CD14-positive monocyte (primary cell): ENCODE measurements around the gene AFG3L2. TPM values are rescaled to one million over a fixed set of nuclear protein-coding genes. Genes with fewer than 3 reads are reported as not detected.
A peak's percentile ranks its signal among the peaks of the same experiment; 100 is the strongest.

Experiments
- DNase-seq, 3 donors: peaks; one replicate each; pipeline ENCODE4 v3.0.0-alpha.2; 2011 to 2022
- H2AFZ ChIP-seq: 2 replicates; pipeline ENCODE4 v1.6.0; 2012; ENCODE audit warnings: mild to moderate bottlenecking, low read depth, low read length, inconsistent platforms; ENCODE audit not compliant: insufficient read depth, poor library complexity, severe bottlenecking
- H3K27ac ChIP-seq, 2 donors: 1 replicate in 1 of 2; 2 replicates in 1 of 2; pipeline ENCODE4 v1.5.1; 2012 to 2013; ENCODE audit warnings: low read length in 2 of 2, control low read depth in 1 of 2, inconsistent platforms in 1 of 2, low read depth in 1 of 2, mild to moderate bottlenecking in 1 of 2
- H3K27me3 ChIP-seq, 2 donors: one replicate each; pipeline versions ENCODE4 v1.6.0 to v1.6.1; 2011 to 2013; ENCODE audit warnings: low read length in 2 of 2; ENCODE audit not compliant: control insufficient read depth in 2 of 2, insufficient read depth in 2 of 2
- H3K36me3 ChIP-seq, 2 donors: replicated peaks in 1 of 2; 1 replicate in 1 of 2; 2 replicates in 1 of 2; pipeline versions ENCODE4 v1.5.1 to v1.6.1; 2012 to 2013; ENCODE audit warnings: low read length in 2 of 2, control low read depth in 1 of 2, inconsistent platforms in 1 of 2, mild to moderate bottlenecking in 1 of 2; ENCODE audit not compliant: insufficient read depth in 2 of 2, control insufficient read depth in 1 of 2
- H3K4me1 ChIP-seq, 2 donors: 1 replicate in 1 of 2; 2 replicates in 1 of 2; pipeline versions ENCODE4 v1.5.1 to v1.6.1; 2012 to 2013; ENCODE audit warnings: low read length in 2 of 2, control low read depth in 1 of 2, inconsistent platforms in 1 of 2, mild to moderate bottlenecking in 1 of 2, moderate library complexity in 1 of 2; ENCODE audit not compliant: insufficient read depth in 2 of 2, control insufficient read depth in 1 of 2
- H3K4me2 ChIP-seq: replicated peaks from 2 replicates; pipeline ENCODE3; 2012; ENCODE audit warnings: low read length, moderate library complexity, mild to moderate bottlenecking; ENCODE audit not compliant: poor library complexity, severe bottlenecking; ENCODE audit errors: extremely low read depth
- H3K4me3 ChIP-seq, 3 experiments: fragments of 200-600 bp in 1 of 3; sonication (generic) in 1 of 3; replicated peaks in 1 of 3; 1 replicate in 2 of 3; 2 replicates in 1 of 3; pipeline ENCODE4 v1.5.1; 2011 to 2013; ENCODE audit warnings: low read length in 3 of 3, mild to moderate bottlenecking in 3 of 3, control low read depth in 2 of 3, low read depth in 2 of 3, inconsistent platforms in 1 of 3, moderate library complexity in 1 of 3
- H3K79me2 ChIP-seq: 2 replicates; pipeline ENCODE4 v1.6.0; 2012; ENCODE audit warnings: mild to moderate bottlenecking, control low read depth, inconsistent platforms, low read length, moderate library complexity; ENCODE audit not compliant: insufficient read depth
- H3K9ac ChIP-seq: 2 replicates; pipeline ENCODE4 v1.6.0; 2017; ENCODE audit warnings: low read length, mild to moderate bottlenecking; ENCODE audit not compliant: insufficient read depth, poor library complexity, severe bottlenecking
- H3K9me3 ChIP-seq, 2 donors: replicated peaks in 1 of 2; 1 replicate in 1 of 2; 2 replicates in 1 of 2; pipeline versions ENCODE4 v1.5.1 to v1.6.1; 2012 to 2013; ENCODE audit warnings: low read length in 2 of 2, control low read depth in 1 of 2; ENCODE audit not compliant: control insufficient read depth in 1 of 2, insufficient read depth in 1 of 2
- H4K20me1 ChIP-seq: 2 replicates; pipeline ENCODE4 v1.6.0; 2012; ENCODE audit warnings: mild to moderate bottlenecking, low read length, control low read depth, moderate library complexity; ENCODE audit not compliant: insufficient read depth
- H3K27ac Mint-ChIP-seq, 7 donors: one replicate each; pipeline ENCODE4 v1.8.0; 2020; ENCODE audit warnings: mild to moderate bottlenecking in 7 of 7, mixed read lengths in 7 of 7, moderate library complexity in 6 of 7, inconsistent platforms in 2 of 7
- H3K27me3 Mint-ChIP-seq, 3 donors: one replicate each; pipeline ENCODE4 v1.8.0; 2021 to 2022; ENCODE audit warnings: low read depth in 3 of 3, mild to moderate bottlenecking in 3 of 3, mixed read lengths in 3 of 3, moderate library complexity in 3 of 3, inconsistent platforms in 1 of 3
- H3K36me3 Mint-ChIP-seq, 2 donors: one replicate each; pipeline ENCODE4 v1.8.0; 2020; ENCODE audit warnings: mixed read lengths in 2 of 2, inconsistent platforms in 1 of 2, mild to moderate bottlenecking in 1 of 2
- H3K4me1 Mint-ChIP-seq: one replicate; pipeline ENCODE4 v1.8.0; 2020; ENCODE audit warnings: mild to moderate bottlenecking, mixed read lengths
- H3K4me3 Mint-ChIP-seq, 2 donors: one replicate each; pipeline ENCODE4 v1.8.0; 2020; ENCODE audit warnings: mild to moderate bottlenecking in 2 of 2, mixed read lengths in 2 of 2, moderate library complexity in 1 of 2
- H3K9me3 Mint-ChIP-seq, 7 donors: one replicate each; pipeline ENCODE4 v1.8.0; 2020 to 2022; ENCODE audit warnings: mixed read lengths in 7 of 7, mild to moderate bottlenecking in 6 of 7, moderate library complexity in 6 of 7, inconsistent platforms in 2 of 7
- whole genome bisulfite sequencing: methylation state at CpG from one replicate; pipeline ENCODE4 v1.1.5; 2013; ENCODE audit warnings: missing lambda C conversion rate; ENCODE audit not compliant: insufficient coverage; 5-methylcytosine and 5-hydroxymethylcytosine counted together
- intact Hi-C, 2 donors: fragments of 100-400 bp; cut with micrococcal nuclease; formaldehyde crosslinking; loops; one replicate each; pipeline versions ENCODE4 v1.15.0 to v1.15.1; 2023
- polyA plus RNA-seq, 3 donors: library from polyadenylated mRNA; depleted of rRNA in 1 of 3; unstranded in 2 of 3; stranded (reverse) in 1 of 3; fragments of 300-500 nt in 2 of 3; fragments of >200 nt in 1 of 3; fragmentation: Illumina TruSeq in 2 of 3; gene quantifications; 1 replicate in 2 of 3; 2 replicates in 1 of 3; pipeline ENCODE4 v1.2.3, GENCODE V29; 2012 to 2021
- TF ChIP-seq, protein P1 (sequence below): fragments of 200-600 bp; IDR thresholded peaks from one replicate; pipeline ENCODE4 v1.8.0; 2022; ENCODE audit warnings: antibody characterized with exemption, mild to moderate bottlenecking

The AFG3L2 gene
- polyA plus RNA-seq, 3 donors, result 13.9 to 15.5 (median 13.9) TPM

DNA sequence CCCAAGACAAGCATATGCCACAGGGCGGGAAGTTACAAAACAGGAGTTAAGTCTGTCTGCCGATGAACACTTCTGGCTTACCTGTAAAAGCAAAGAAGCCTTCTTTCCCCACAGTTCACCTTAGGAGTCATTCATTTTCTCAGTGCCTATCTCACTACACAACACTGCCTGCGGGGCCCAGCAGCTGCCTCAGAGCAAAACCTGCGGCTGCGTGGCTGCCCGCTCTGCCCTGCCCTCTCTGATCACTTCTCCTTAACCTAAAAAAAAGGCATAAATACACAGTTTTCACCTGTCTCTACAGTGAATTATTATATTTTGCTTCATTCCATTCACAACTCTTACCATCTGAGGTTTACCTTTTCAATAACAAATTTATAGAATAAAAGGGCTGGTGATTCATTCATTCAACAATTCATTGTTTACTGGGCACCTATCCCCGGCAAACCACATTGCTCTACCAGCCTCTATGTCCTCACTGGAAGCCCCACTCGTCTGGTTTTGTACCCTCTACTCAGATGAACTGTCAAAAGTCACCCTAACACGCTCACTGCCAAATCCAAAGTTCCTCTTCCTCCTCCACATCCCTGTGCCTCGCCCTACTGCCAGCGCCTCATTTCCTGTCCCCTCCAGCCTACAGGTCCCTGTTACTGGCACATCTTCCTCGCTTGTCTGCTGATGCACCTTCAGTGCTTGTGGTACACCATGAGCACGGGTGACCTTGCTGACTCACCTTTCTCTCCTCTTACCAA lies 31.4 kb downstream of the AFG3L2 start:
- TF ChIP-seq, protein P1, sequence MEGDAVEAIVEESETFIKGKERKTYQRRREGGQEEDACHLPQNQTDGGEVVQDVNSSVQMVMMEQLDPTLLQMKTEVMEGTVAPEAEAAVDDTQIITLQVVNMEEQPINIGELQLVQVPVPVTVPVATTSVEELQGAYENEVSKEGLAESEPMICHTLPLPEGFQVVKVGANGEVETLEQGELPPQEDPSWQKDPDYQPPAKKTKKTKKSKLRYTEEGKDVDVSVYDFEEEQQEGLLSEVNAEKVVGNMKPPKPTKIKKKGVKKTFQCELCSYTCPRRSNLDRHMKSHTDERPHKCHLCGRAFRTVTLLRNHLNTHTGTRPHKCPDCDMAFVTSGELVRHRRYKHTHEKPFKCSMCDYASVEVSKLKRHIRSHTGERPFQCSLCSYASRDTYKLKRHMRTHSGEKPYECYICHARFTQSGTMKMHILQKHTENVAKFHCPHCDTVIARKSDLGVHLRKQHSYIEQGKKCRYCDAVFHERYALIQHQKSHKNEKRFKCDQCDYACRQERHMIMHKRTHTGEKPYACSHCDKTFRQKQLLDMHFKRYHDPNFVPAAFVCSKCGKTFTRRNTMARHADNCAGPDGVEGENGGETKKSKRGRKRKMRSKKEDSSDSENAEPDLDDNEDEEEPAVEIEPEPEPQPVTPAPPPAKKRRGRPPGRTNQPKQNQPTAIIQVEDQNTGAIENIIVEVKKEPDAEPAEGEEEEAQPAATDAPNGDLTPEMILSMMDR, result no peak
- H3K9me3 ChIP-seq, result no peaks in the 10 kb centered on the region
- no peaks in the 10 kb centered on the region for H3K4me1 ChIP-seq
- H3K9ac ChIP-seq, result no peak overlapping the region
- peaks cover 0 to 1% (median 0%) of the 10 kb centered on the region in 7 donors for H3K9me3 Mint-ChIP-seq
- no peak overlapping the region for H3K27ac ChIP-seq
- H3K27me3 Mint-ChIP-seq, result peaks cover 0 to 2% (median 0%) of the 10 kb centered on the region in 3 donors
- H3K27me3 ChIP-seq, result no peaks in the 10 kb centered on the region
- DNase-seq, result no peak
- no peaks in the 10 kb centered on the region for H4K20me1 ChIP-seq
- H3K4me3 ChIP-seq, result no peak overlapping the region
- peaks cover 72 to 97% of the 10 kb centered on the region in 2 donors for H3K36me3 ChIP-seq
- H3K4me2 ChIP-seq, result no peak overlapping the region
- 84% methylated on average over 12 of the region's 13 CpGs for WGBS
- H2AFZ ChIP-seq, result no peak overlapping the region
- H3K36me3 Mint-ChIP-seq, result peaks cover 79 to 98% of the 10 kb centered on the region in 2 donors
- H3K4me1 Mint-ChIP-seq, result peaks cover 2% of the 10 kb centered on the region
- intact Hi-C loops, result no loop called here
- H3K4me3 Mint-ChIP-seq, result no peak overlapping the region
- H3K79me2 ChIP-seq, result no peaks in the 10 kb centered on the region
- peak overlapping the region in 4 of 7 donors; percentile 32 to 81 (median 48) for H3K27ac Mint-ChIP-seq

DNA sequence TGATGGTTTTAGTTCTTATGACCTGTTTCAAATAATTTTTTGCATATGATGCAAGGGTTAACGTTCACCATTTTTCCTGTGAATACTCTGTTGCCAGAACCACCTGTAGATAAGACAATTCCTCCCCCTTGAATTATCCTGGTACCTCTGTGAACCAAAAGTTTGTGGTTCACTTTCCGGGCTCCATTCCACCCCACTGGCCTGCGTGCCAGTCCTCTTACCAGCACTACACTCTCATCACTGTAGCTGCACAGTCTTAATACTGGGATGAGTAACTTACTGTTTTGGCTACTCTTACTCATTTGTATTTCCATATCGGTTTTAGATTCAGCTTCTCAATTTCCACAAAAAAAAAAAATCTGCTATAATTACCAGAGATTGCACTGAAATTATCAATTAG lies 34.4 kb downstream of the AFG3L2 start:
- no peak overlapping the region for H3K4me3 ChIP-seq
- Mint-ChIP-seq H3K27me3 (no peaks in the 10 kb centered on the region), H3K9me3 (peaks cover 0 to 1% (median 0%) of the 10 kb centered on the region in 7 donors), H3K4me3 (no peak overlapping the region), H3K36me3 (peaks cover 69 to 98% of the 10 kb centered on the region in 2 donors), H3K27ac (peak overlapping the region in 1 of 7 donors; percentile 76), H3K4me1 (peaks cover 2% of the 10 kb centered on the region)
- intact Hi-C loops, result no loop called here
- peaks cover 66 to 91% of the 10 kb centered on the region in 2 donors for H3K36me3 ChIP-seq
- WGBS, result no CpG with 5 or more reads among the region's 4 CpGs
- no peak overlapping the region for H3K9ac ChIP-seq
- no peak overlapping the region for H2AFZ ChIP-seq
- no peaks in the 10 kb centered on the region for H3K27me3 ChIP-seq
- no peaks in the 10 kb centered on the region for H3K79me2 ChIP-seq
- TF ChIP-seq, protein P1, result no peak
- no peaks in the 10 kb centered on the region for H4K20me1 ChIP-seq
- no peaks in the 10 kb centered on the region for H3K4me1 ChIP-seq
- H3K4me2 ChIP-seq, result no peak overlapping the region
- H3K9me3 ChIP-seq, result no peaks in the 10 kb centered on the region
- H3K27ac ChIP-seq, result no peak overlapping the region
- DNase-seq, result no peak
